ENCODE results near the gene UROC1.

The UROC1 gene

DNA sequence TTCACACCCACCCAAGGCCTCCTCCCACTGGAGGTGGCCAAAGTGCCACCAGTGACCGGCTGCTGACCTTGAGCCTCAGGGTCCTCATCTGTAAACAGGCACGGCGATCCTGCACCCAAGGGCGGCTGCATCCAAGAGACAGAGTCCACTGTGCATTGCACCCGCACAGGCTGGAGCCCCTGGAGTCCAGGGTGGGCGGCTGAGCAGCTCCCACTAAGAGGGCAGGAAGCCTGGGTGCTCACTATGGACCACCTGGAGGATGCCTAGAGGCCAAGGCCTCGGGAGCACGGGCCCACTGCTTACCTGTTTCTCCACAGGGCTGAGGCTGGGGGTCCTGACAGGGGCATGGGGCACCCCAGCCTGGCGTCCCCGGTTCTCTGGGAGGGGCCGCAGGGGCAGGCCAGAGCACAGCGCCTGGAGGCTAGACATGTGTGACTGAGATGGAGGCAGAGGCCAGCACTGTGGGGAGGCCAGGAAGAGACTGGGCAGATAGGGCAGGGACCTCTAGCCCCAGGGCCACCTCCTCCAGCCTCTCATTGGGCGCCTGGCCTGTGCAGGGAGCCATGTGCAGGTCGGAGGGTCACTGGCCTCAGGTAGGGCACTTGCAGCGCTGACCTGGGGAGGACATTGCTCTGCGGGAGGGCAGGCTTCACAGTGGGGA is at the start of gene UROC1:
TSS of gene UROC1 (minus strand) at position 483 of the 661 bp plus-strand sequence. CDS start at position 429, 54 bp downstream.
- Histone ChIP-seq H3K4me1 (ENCODE audit: control insufficient read depth, insufficient read depth, low read length) (no peaks in the 10 kb centered on the region), H3K4me3 (ENCODE audit: low read length) (no peak within 1 kb of the TSS), H3K27me3 (ENCODE audit: control insufficient read depth, insufficient read depth, low read length) (no peaks in the 10 kb centered on the region), H3K9me3 (ENCODE audit: control insufficient read depth, insufficient read depth, low read length) (no peaks in the 10 kb centered on the region), H3K36me3 (ENCODE audit: control insufficient read depth, insufficient read depth, low read length) (no peaks in the 10 kb centered on the region), H3K27ac (ENCODE audit: low read length) (no peak within 1 kb of the TSS)
- WGBS (ENCODE audit: insufficient coverage, insufficient read length), result no CpG with 5 or more reads among the region's 16 CpGs
- no peak for DNase-seq (ENCODE audit: low read depth, low spot score)

DNA sequence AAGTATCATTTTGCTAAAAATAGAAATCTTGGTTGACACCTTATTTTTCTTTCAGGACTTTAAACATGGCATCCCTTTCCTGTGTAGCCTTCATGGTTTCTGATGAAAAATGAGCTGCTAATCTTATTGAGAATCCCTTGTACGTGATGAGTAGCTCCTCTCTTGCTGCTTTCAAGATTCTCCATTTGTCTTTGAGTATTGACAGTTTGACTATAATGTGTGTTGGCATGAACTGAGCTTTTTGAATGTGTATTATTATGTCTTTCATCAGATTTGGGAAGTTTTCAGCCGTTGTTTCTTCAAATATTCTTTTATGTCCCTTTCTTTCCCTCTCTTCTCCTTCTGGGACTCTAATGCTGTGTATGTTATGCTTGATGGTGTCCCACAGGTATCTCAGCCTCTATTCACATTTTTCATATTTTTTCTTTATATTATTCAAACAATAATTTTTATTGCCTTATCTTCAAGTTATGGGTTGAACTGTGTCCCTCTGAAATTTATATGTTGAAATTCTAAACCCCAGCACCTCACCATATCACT is 45.2 kb upstream of the UROC1 start:
- no peak for DNase-seq (ENCODE audit: low read depth, low spot score)
- no CpG with 5 or more reads among the region's 2 CpGs for WGBS (ENCODE audit: insufficient coverage, insufficient read length)
- no peaks in the 10 kb centered on the region for H3K36me3 ChIP-seq (ENCODE audit: control insufficient read depth, insufficient read depth, low read length)
- no peak overlapping the region for H3K27ac ChIP-seq (ENCODE audit: low read length)
- no peak overlapping the region for H3K4me3 ChIP-seq (ENCODE audit: low read length)
- H3K4me1 ChIP-seq (ENCODE audit: control insufficient read depth, insufficient read depth, low read length), result no peaks in the 10 kb centered on the region
- H3K27me3 ChIP-seq (ENCODE audit: control insufficient read depth, insufficient read depth, low read length), result no peaks in the 10 kb centered on the region
- no peaks in the 10 kb centered on the region for H3K9me3 ChIP-seq (ENCODE audit: control insufficient read depth, insufficient read depth, low read length)

DNA sequence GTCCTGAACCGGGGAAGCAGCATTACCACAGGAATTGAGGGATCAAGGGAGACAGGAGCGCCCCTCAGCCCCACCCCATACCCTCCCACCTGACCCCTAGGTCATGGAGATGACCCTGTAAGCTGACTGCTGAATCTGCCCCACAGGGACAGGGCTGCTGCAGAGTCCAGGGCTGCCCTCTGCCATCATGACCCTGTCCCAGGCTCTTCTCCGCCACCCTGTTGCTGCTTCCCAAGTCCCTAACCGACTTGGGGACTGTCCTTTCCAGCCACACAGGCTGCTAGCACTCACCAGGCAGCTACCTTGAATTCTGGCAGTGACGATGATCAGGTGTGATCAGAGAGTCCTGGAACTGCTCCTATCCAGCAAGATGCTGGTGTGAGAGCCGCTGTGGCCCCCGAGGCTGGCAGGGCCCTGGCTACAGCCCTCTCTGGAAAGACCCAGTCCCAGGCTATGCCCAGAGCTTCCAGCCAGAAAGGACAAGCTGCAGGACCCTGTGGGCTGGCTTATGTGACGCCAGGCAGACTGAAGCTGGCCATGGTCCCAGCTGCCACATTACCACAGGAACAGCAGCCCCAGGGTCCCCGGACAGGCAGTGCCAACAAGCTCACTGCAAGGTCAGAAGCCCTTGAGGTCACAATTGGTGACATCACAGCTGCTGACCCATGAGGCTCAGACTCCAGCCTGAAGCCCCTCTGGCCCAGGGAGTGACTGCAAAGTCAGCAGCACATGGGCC is 40.9 kb upstream of the UROC1 start, which contains the start of gene C3orf22:
TSS of gene C3orf22 (minus strand) at position 597 of the 736 bp plus-strand sequence. CDS start 5,542 bp downstream, outside the sequence.
- no peak within 1 kb of the TSS for H3K27ac ChIP-seq (ENCODE audit: low read length)
- DNase-seq (ENCODE audit: low read depth, low spot score), result no peak
- H3K36me3 ChIP-seq (ENCODE audit: control insufficient read depth, insufficient read depth, low read length), result no peaks in the 10 kb centered on the region
- H3K4me3 ChIP-seq (ENCODE audit: low read length), result no peak within 1 kb of the TSS
- H3K4me1 ChIP-seq (ENCODE audit: control insufficient read depth, insufficient read depth, low read length), result no peaks in the 10 kb centered on the region
- H3K27me3 ChIP-seq (ENCODE audit: control insufficient read depth, insufficient read depth, low read length), result no peaks in the 10 kb centered on the region
- WGBS (ENCODE audit: insufficient coverage, insufficient read length), result no CpG with 5 or more reads among the region's 9 CpGs
- no peaks in the 10 kb centered on the region for H3K9me3 ChIP-seq (ENCODE audit: control insufficient read depth, insufficient read depth, low read length)

DNA sequence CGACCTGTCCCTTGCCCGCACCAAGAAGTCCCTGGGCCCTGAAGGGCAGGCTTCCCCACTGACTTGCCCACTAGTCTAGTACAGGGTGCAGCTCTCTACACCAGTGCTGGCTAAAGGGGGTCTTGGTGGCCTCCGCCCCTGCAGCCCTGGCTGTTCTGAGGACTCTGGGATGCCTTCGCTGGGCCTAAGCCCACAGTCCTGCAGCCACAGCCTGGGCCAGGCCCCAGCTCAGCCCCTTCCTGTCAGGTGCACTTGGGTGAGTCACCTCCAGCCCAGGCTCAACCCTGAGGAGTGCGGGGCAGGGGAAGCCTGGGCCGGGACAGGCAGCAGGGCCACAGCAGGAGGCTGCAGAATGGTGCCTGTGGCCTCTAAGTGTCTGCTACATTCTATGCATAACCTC is 40.2 kb upstream of the UROC1 start:
- H3K36me3 ChIP-seq (ENCODE audit: control insufficient read depth, insufficient read depth, low read length), result no peaks in the 10 kb centered on the region
- H3K27ac ChIP-seq (ENCODE audit: low read length), result no peak overlapping the region
- H3K27me3 ChIP-seq (ENCODE audit: control insufficient read depth, insufficient read depth, low read length), result no peaks in the 10 kb centered on the region
- no peak overlapping the region for H3K4me3 ChIP-seq (ENCODE audit: low read length)
- WGBS (ENCODE audit: insufficient coverage, insufficient read length), result no CpG with 5 or more reads among the region's 6 CpGs
- no peak for DNase-seq (ENCODE audit: low read depth, low spot score)
- no peaks in the 10 kb centered on the region for H3K4me1 ChIP-seq (ENCODE audit: control insufficient read depth, insufficient read depth, low read length)
- no peaks in the 10 kb centered on the region for H3K9me3 ChIP-seq (ENCODE audit: control insufficient read depth, insufficient read depth, low read length)

DNA sequence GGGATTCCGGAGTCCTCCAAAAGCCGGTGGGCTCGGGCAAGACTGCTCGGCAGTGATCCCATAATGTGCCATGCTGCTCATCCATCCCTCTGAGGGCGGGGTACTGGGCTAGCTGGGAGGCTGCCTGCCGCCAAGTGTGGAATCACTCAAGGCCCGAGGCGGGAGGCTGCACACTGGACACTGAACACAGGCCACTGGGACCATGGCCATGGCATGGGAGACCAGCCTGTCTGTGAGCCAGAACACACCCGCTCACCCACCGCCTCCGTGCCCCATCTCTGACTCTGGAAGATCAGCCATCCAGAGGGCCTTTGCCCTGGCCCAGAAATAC is 39.8 kb upstream of the UROC1 start:
- no peak for DNase-seq (ENCODE audit: low read depth, low spot score)
- Histone ChIP-seq H3K9me3 (ENCODE audit: control insufficient read depth, insufficient read depth, low read length) (no peaks in the 10 kb centered on the region), H3K36me3 (ENCODE audit: control insufficient read depth, insufficient read depth, low read length) (no peaks in the 10 kb centered on the region), H3K4me1 (ENCODE audit: control insufficient read depth, insufficient read depth, low read length) (no peaks in the 10 kb centered on the region), H3K27me3 (ENCODE audit: control insufficient read depth, insufficient read depth, low read length) (no peaks in the 10 kb centered on the region), H3K4me3 (ENCODE audit: low read length) (no peak overlapping the region), H3K27ac (ENCODE audit: low read length) (no peak overlapping the region)
- WGBS (ENCODE audit: insufficient coverage, insufficient read length), result no CpG with 5 or more reads among the region's 11 CpGs

DNA sequence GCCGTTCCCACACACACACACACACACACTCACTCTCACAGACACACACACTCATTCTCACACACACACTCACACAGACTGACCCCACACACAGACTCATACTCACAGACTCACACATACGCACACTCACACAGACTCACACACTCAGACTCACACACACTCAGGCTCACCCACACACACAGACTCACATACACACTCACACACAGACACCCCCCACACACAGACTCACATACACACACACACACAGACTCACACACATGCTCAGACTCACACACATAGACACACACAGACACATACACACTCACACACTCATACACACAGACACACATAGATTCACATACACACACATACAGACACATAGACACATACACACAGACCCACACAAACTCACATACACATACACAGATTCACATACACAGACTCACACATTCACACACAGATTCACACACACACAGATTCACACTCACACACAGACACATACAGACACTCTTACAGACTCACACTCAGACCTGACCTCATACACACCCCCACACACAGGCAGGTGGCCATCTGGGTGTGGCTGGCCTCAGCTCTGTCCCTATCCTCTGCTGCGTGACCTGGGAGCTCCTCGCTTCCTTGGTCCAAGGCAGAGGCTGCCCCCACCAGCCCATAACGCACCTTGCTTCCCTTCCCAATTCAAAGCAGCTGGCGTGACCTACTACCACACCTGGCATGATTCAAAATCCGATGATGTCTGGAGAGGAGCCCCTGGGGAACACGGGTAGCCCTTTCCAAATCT is 39.3 kb upstream of the UROC1 start:
- Histone ChIP-seq H3K27ac (ENCODE audit: low read length) (no peak overlapping the region), H3K4me1 (ENCODE audit: control insufficient read depth, insufficient read depth, low read length) (no peaks in the 10 kb centered on the region), H3K27me3 (ENCODE audit: control insufficient read depth, insufficient read depth, low read length) (no peaks in the 10 kb centered on the region), H3K36me3 (ENCODE audit: control insufficient read depth, insufficient read depth, low read length) (no peaks in the 10 kb centered on the region), H3K9me3 (ENCODE audit: control insufficient read depth, insufficient read depth, low read length) (no peaks in the 10 kb centered on the region), H3K4me3 (ENCODE audit: low read length) (no peak overlapping the region)
- no peak for DNase-seq (ENCODE audit: low read depth, low spot score)
- no CpG with 5 or more reads among the region's 8 CpGs for WGBS (ENCODE audit: insufficient coverage, insufficient read length)

DNA sequence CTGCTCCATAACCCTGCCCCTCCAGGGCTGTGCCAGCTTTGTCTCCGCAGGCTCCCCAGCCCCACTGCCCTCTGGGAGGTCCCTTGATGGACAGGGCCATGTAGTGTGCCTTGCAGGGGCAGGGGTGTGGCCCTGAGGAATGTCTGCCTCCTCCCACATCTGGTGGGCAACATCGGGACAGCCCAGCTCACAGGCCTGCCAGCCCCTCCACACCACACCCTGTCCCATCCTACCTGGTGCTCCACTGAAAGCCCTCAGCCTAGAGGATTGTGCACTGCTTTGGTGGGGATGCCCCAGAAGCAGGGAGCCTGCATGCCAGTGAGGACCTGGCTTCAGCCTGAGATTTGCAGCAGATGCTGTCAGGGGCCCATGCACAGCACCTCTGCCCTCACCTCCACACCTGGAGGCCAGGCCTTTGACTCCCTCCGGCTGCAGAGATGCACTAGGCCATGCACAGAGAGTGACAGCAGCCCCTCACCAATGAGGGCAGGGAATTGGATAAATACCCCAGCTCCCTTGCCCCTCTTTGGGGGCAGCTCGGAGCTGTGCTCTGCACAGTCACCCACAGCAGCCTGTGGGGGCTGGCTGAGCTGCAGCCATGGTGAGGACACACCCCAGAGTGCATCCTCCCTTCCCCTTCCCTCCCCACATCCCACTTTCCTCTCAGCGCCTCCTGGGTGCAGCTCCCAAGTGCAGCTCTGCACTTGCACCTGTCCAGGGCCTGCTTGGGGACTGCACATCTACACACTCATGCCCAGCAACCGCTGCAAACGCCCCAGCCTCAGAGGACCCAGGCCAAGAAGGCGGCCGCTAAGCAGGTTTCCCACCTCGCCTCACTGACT is 38.4 kb upstream of the UROC1 start:
- no peak for DNase-seq (ENCODE audit: low read depth, low spot score)
- no CpG with 5 or more reads among the region's 10 CpGs for WGBS (ENCODE audit: insufficient coverage, insufficient read length)
- no peaks in the 10 kb centered on the region for H3K27me3 ChIP-seq (ENCODE audit: control insufficient read depth, insufficient read depth, low read length)
- no peaks in the 10 kb centered on the region for H3K4me1 ChIP-seq (ENCODE audit: control insufficient read depth, insufficient read depth, low read length)
- H3K4me3 ChIP-seq (ENCODE audit: low read length), result no peak overlapping the region
- H3K36me3 ChIP-seq (ENCODE audit: control insufficient read depth, insufficient read depth, low read length), result no peaks in the 10 kb centered on the region
- no peaks in the 10 kb centered on the region for H3K9me3 ChIP-seq (ENCODE audit: control insufficient read depth, insufficient read depth, low read length)
- H3K27ac ChIP-seq (ENCODE audit: low read length), result no peak overlapping the region

DNA sequence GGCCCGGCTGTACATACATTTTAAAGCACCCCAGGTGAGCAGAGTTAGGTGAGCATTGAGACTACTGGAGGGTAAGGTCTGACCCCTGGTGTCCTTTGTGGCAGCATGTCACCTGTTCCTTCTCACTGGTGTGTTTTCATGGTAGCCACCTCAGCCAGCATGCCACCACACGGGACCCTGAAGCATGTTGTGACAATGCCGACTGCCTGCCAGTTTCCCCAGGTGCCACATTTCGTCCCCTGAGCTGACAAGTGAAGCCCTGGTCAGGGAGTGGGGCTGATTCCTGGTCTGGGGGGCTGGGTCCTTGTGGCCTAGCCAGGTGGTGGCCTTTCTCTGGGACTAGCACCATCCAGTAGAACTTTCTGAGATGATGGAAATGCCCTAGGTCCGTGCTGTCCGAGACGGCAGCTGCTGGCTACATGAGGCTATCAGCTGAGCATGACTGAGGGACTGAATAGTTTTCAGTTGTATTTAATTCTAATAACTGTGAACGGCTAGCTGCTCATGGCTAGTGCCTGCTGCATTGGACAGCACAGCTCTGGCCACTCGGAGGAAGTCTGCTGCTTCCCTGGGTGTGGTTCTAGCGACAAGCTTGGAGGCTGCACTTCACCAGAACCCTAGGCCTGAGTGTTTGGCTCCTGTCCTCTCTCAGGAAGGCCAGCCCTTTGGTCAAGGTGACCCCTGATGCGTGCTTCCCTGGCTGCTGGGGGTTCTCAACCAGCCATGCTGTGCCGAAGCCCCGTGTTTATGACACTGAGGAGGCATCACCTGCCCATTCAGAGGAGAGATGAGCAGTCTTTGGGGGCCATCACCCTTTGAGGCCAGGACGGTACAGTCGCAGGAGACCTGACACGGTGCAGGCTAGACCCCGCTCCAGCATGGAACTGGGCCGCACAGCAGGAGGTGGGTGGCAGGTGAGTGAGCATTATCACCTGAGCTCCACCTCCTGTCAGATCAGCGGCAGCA is 37.3 kb upstream of the UROC1 start:
- Histone ChIP-seq H3K4me3 (ENCODE audit: low read length) (no peak overlapping the region), H3K4me1 (ENCODE audit: control insufficient read depth, insufficient read depth, low read length) (peaks cover under 1% of the 10 kb centered on the region), H3K27me3 (ENCODE audit: control insufficient read depth, insufficient read depth, low read length) (no peaks in the 10 kb centered on the region), H3K27ac (ENCODE audit: low read length) (no peak overlapping the region), H3K9me3 (ENCODE audit: control insufficient read depth, insufficient read depth, low read length) (no peaks in the 10 kb centered on the region), H3K36me3 (ENCODE audit: control insufficient read depth, insufficient read depth, low read length) (no peaks in the 10 kb centered on the region)
- WGBS (ENCODE audit: insufficient coverage, insufficient read length), result no CpG with 5 or more reads among the region's 19 CpGs
- DNase-seq (ENCODE audit: low read depth, low spot score), result no peak

DNA sequence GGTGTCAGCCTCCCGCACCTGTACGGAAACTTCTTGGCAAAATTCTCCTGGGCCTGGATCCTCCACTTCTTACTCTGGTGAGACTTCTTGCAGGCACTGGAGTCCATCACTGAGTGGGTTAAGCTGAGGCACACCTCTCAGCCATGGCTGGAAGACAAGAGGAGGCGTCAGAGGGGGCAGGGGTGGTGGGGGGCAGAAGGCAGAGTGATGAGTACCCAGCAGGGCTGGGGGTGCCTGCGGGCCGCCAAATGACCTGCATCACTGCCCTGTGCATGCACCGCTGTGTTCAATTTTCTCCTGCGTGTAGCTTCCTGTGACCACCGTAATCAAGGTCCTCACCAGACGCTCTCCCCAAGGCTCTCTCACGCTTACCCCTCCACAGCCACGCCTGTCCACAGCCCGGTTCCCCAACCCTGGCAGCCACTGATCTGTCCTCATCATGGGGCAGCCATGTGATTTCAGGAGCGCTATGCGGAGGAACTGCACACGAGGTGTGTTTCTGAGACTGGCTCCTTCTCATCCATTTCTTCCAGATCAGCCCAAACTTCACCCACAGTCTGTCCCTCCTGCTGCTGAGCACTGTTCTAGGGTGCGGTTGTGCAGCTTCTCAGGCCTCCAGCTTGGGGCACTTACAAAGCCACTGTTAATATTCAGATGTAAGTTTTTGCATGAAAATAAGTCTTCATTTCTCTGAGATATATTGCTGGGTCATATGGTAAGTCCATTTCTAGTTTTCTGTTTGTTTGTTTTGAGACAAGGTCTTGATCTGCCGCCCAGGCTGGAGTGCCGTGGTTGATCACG is 35.9 kb upstream of the UROC1 start:
- no CpG with 5 or more reads among the region's 19 CpGs for WGBS (ENCODE audit: insufficient coverage, insufficient read length)
- no peaks in the 10 kb centered on the region for H3K9me3 ChIP-seq (ENCODE audit: control insufficient read depth, insufficient read depth, low read length)
- no peaks in the 10 kb centered on the region for H3K27me3 ChIP-seq (ENCODE audit: control insufficient read depth, insufficient read depth, low read length)

More for the DNA sequence above, 35.9 kb upstream of the UROC1 start:
- no peak for DNase-seq (ENCODE audit: low read depth, low spot score)
- Histone ChIP-seq H3K36me3 (ENCODE audit: control insufficient read depth, insufficient read depth, low read length) (no peaks in the 10 kb centered on the region), H3K4me3 (ENCODE audit: low read length) (no peak overlapping the region), H3K4me1 (ENCODE audit: control insufficient read depth, insufficient read depth, low read length) (peaks cover 4% of the 10 kb centered on the region), H3K27ac (ENCODE audit: low read length) (no peak overlapping the region)

Data from iPS DF 6.9 (cell line).